ENCODE results near the gene ALKBH7.
A peak's percentile ranks its signal among the peaks of the same experiment; 100 is the strongest.

ALKBH7 gene

GRCh38 chr19:6364353-6364752 is 8.2 kb upstream of the ALKBH7 start:
- no peak for DNase-seq (ENCODE audit: low read depth)

GRCh38 chr19:6373096-6373812 is 660 bp downstream of the ALKBH7 start:
- DNase-seq (ENCODE audit: low read depth): peak; percentile 98

- no peak for DNase-seq (ENCODE audit: low read depth)
Observed at GRCh38 chr19:6373813-6374108, 1.2 kb downstream of the ALKBH7 start.

DNA sequence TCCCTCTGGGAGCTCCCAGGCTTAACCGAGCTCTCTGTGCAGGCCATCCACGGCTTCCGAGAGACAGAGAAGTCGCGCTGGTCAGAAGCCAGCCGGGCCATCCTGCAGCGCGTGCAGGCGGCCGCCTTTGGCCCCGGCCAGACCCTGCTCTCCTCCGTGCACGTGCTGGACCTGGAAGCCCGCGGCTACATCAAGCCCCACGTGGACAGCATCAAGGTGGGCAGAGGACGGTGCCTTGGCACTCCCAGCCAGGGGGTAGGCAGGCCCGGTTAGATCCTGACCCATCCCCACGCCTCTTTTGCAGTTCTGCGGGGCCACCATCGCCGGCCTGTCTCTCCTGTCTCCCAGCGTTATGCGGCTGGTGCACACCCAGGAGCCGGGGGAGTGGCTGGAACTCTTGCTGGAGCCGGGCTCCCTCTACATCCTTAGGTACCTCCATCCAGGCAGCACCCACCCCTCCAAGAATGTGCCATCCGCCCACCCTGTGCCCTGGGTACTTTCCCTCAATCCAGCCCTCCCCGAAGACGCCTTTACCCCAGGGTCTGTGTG is 1.6 kb downstream of the ALKBH7 start:
- no peak for DNase-seq (ENCODE audit: low read depth)

DNA sequence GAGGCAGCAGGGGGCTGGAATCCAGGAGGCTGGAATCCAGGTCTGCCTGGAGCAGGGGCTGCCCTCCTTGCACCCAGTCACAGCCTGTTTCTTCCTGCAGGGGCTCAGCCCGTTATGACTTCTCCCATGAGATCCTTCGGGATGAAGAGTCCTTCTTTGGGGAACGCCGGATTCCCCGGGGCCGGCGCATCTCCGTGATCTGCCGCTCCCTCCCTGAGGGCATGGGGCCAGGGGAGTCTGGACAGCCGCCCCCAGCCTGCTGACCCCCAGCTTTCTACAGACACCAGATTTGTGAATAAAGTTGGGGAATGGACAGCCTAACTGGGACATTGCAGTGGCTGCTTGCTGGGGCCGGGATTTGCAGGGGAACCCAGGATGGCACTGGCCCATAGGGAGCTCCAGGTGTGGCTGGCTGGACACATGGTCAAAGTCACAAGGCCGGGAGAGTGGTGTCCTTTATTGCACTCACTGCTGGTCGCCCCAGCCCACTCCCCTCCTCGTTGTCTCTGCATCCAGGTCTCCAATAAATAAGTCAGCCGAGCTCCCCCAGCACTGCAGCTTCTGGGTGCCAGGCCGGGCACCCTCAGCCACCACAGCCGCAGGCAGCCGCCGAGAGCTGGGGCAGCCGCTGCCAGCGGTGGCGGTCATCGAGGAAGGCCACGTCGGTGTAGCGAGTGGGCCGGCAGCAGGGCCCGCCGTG is 2.3 kb downstream of the ALKBH7 start:
- no peak for DNase-seq (ENCODE audit: low read depth)

DNA sequence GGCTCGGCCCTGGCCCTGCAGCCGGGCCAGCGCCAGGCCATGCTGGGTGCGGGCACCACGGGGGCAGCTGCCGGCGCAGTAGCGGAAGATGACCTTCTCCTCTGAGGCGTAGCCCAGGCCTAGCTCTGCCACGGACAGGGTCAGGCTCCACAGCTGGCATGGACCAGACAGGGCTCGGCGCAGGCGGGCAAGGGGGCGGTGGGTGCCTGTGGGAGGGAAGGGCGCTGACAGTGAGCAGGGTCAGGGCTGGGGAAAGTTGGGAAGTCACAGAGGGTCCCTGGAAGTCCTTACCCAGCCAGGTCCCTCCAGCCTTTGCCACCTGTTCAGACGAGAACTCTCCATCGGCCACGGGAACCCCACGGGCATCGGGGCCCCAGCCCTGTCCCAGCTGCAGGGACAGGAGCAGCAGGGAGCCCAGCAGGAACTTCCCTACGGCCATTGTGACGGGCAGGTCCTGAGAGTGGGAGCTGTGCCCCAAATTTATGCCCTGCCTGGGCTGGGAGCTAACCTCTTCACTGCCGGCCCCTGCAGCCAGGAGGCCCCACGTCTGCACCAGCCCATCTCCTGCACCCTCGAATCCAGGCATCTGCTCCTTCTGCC is 2.9 kb downstream of the ALKBH7 start, which contains the start of gene PSPN:
Gene PSPN (minus strand): TSS at position 523 of the 600 bp plus-strand sequence. CDS start 84 bp downstream, at position 439.
- no peak for DNase-seq (ENCODE audit: low read depth)

DNA sequence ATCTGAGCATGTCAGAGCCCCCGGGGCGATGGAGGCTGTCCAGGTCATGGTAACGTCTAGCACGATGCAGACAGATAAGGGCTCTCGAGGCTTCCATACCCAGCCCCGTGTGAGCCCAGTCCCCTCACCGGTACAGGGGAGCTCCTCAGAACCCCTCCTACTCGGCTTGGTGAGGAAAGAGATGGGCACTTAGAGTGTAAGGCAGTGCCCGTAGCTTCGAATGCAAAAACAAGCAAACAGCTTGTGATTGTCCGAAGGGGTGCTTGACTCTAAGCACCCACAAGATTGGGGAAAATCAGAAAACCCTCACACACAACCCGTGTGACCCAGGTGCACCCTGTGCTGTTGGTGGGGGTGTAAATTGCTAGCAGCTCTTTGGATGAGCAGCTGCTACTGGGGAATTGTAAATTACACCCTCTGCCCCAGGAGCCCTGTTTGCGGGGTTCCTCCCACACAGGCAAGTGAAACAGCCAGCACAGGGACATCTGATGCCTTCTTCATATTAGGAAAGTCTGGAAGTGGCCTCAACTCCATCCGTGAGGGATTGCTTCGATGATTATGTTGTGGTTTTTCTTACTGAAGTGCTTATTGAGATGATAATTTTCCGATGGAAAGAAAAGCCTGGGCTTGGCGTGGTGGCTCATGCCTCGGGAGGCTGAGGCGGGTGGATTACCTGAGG is 4.1 kb downstream of the ALKBH7 start:
- DNase-seq (ENCODE audit: low read depth): no peak

DNA sequence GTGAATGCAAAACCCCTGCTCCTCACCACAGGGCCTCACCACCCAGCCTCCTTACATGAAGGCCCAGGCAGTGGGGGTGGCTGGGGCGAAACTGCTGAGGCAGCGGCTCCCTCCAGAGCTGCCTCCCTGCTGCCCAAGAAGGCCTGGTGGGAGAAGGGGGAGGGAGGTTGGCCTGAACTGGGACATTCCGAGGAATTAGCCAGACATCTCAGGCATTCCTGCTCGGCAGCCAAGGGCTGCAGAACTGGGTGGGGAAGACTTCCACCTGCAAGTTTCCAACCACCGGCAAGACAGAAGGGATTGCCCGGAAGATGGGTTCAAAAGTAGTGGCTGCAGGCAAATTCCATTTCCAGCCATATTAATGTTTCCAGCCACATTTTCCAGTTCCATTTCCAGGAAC is 5.4 kb downstream of the ALKBH7 start:
- DNase-seq (ENCODE audit: low read depth): no peak

DNA sequence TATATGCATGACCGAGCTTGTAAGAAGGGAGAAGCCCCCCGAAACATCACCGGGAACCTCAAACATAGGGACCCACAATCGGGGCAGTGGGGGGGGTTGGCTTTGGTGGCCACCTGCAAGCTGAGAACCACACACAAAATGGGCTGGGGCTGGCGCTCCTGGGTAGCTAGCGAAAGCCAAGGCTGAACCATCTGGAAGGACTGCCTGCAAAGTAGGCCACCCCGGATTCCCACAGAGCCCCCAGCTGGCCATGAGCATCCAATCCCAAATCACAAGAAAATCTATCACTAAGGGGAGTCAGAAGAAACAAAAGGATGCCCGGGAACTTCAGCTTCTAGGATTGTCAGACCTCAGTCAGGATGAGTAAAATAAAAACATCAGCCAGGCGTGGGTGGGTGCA is 5.9 kb downstream of the ALKBH7 start:
- no peak for DNase-seq (ENCODE audit: low read depth)

DNA sequence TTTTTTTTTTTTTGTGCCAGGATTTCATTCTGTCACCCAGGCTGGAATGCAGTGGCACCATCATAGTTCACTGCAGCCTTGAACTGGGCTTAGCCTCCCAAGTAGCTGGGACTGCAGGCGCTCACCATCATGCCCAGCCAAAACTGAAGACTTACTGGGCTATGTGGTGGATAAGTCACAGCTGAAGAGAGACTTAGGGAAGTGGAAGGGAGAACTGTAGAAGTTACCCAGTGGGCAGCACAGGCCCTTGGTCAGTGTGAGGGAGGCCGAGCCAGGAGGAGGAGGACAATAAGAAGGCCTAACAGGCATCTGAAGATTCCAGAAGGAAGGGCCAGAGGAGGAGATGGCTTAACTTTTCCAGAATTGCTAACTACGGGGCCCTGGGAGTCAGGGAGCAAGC is 7.2 kb downstream of the ALKBH7 start:
- no peak for DNase-seq (ENCODE audit: low read depth)

DNA sequence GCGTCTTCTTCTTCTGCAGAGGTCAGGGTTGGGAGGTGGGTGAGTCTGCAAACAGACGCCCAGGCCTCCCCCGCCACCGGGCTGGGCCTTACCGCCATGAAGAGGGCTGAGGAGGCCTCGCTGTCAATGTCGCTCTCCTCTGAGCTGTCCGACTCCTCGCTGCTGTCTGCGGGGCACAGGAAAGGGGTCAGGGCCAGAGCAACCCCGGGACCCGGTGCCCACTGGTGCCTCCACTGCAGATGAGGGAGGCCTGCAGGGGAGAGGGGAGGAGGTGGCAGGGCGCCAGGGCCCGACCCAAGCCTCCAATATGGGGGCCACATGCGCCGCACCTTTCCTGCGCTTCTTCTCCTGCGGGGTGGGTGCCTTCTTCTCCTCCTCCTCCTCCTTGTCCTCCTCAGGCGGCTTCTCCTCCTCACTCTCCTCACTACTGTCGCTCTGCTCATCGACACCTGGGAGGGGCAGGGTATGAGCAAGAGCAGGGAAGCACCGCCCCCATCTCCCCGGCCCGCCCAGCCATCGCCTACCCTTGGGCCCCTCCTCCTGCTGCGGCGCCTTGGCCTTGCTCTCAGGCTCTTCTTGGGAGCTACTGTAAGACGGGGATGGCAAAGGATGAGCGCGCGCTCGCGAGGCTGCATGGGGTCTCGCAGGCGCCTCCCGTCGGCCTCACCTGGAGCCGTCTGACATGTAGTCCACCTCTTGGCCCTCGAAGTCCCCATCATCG is 8.6 kb downstream of the ALKBH7 start:
- DNase-seq (ENCODE audit: low read depth): no peak

GRCh38 chr19:6383188-6383587 is 10.6 kb downstream of the ALKBH7 start:
- DNase-seq (ENCODE audit: low read depth): no peak

DNA sequence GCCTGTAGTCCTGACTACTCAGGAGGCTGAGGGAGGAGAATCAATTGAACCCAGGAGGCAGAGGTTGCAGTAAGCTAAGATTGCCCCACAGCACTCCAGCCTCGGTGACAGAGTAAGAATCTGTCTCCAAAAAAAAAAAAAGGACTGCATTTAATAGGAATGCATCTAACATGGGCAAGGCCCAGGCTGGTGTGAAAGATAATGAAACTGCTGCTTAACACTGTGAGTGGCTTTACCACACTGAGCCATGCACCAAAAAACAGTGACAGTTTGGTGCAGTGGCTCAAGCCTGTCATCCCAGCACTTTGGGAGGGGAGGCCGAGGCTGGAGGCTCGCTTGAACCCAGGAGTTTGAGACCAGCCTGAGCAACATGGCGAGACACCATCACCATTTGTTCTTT is 11.8 kb downstream of the ALKBH7 start:
- DNase-seq (ENCODE audit: low read depth): no peak

- DNase-seq (ENCODE audit: low read depth): no peak
Observed at GRCh38 chr19:6387372-6387771, 14.8 kb downstream of the ALKBH7 start.

GRCh38 chr19:6392221-6393073 is 19.9 kb downstream of the ALKBH7 start:
- DNase-seq (ENCODE audit: low read depth): no peak

DNA sequence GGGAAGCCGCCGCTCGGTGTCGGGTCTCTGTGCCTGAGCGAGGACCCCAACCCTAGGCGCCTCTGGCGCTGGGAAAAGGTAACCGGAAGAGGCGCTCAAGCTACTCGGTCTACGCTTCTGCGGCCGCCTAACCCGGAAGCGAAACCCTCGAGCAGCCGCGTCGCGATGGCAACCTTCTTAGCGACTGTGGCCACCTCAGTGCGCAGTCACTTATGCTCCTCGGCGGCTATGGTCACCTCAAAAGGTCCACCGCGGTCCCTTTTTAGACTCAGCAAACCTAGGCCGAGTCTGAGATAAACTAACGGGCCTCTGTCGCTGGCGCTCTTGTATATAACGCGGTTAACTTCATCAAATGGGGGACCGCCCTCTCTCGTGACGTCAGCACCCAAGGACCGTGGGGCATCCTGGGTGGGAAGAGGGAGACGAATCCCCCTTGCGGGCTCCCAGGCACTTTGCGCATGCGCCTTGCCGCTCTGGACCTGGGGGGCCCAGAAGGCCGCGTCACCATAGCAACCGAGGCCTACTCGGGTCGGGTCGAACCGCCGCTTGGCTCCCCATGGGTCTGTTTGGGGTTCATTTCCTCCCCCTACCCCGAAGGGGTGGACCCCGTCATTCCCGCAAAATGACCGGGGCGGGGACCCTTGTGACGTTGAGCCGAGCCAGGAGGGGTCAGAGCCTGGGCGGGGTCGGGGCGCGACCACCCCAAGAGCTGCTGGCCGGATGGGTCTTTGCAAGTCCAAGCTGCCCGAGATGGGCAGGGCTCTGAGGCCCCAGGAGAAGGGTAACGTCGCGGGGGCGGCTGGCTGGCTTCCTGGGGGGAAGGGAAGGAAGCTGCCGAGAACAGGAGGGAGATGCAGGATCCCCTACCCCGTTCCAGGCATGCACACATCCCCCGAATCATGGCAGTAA is 20.7 kb downstream of the ALKBH7 start, which contains the start of gene GTF2F1:
Gene GTF2F1 (minus strand): TSS at position 91 of the 909 bp plus-strand sequence. CDS start 169 bp downstream, outside the sequence.
- peak; percentile 90 for DNase-seq (ENCODE audit: low read depth)

- DNase-seq (ENCODE audit: low read depth): peak; percentile 52
Observed at GRCh38 chr19:6393983-6394412, 21.4 kb downstream of the ALKBH7 start.

GRCh38 chr19:6394831-6395230 is 22.2 kb downstream of the ALKBH7 start:
- no peak for DNase-seq (ENCODE audit: low read depth)

GRCh38 chr19:6396305-6396704 is 23.7 kb downstream of the ALKBH7 start:
- DNase-seq (ENCODE audit: low read depth): no peak

Measured in stimulated activated CD8-positive, alpha-beta memory T cell treated with anti-CD3 and anti-CD28 coated beads, Interleukin-7, amount 100 ng/mL, for 24 hours (primary cell).